ENCODE results near the gene CD80.

DNA sequence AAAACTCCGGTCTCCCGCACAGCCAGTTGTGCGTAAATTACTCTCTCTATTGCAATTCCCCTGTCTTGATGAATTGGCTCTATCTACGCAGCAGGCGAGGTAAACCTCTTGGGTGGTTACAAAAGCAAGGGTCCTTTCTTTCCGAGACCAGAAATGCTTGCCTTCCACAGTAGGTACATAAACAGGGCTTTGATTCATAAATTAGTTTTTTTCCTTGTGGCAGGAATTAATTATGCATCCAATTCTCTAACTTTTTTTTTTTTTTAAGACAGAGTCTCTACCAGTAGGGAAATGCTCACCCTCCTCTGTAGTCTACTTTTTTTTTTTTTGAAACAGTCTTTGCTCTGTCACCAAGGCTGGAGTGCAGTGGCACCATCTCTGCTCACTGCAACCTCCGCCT is 16.3 kb downstream of the CD80 start:
- TF ChIP-seq, protein P1, sequence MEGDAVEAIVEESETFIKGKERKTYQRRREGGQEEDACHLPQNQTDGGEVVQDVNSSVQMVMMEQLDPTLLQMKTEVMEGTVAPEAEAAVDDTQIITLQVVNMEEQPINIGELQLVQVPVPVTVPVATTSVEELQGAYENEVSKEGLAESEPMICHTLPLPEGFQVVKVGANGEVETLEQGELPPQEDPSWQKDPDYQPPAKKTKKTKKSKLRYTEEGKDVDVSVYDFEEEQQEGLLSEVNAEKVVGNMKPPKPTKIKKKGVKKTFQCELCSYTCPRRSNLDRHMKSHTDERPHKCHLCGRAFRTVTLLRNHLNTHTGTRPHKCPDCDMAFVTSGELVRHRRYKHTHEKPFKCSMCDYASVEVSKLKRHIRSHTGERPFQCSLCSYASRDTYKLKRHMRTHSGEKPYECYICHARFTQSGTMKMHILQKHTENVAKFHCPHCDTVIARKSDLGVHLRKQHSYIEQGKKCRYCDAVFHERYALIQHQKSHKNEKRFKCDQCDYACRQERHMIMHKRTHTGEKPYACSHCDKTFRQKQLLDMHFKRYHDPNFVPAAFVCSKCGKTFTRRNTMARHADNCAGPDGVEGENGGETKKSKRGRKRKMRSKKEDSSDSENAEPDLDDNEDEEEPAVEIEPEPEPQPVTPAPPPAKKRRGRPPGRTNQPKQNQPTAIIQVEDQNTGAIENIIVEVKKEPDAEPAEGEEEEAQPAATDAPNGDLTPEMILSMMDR (IDR thresholded peaks at IDR 0.05), result no peak
- TF ChIP-seq POLR2A (IDR thresholded peaks at IDR 0.05), result no peak
